G401 (cell line): ENCODE results near the gene DPH7. TPM values are rescaled to one million over a fixed set of nuclear protein-coding genes. Genes with fewer than 3 reads are reported as not detected.

Experiments used
- DNase-seq: peaks from one replicate; pipeline ENCODE4 v3.0.0-alpha.2; 2015; ENCODE audit warnings: low spot score
- in situ Hi-C: cut with HindIII; loops from 2 replicates; pipeline ENCODE4 v1.10.0; 2016; ENCODE audit warnings: low sequenced_read_pairs, mixed read lengths
- total RNA-seq: library from RNA; depleted of rRNA; stranded (reverse); fragments of >200 nt; shearing (Covaris generic); gene quantifications from 2 replicates; pipeline ENCODE4 v1.2.3, GENCODE V29; 2014; rRNA removed

DPH7 gene
- total RNA-seq, 1 experiment from 2014 or later: 46.2 TPM

- DNase-seq: no peak
- in situ Hi-C loops: no loop called here
Observed at GRCh38 chr9:137506702-137507171, 72.0 kb downstream of the DPH7 start.

GRCh38 chr9:137506274-137506673 lies 72.5 kb downstream of the DPH7 start:
- DNase-seq: no peak
- in situ Hi-C loops: no loop called here

GRCh38 chr9:137505421-137506140 lies 73.1 kb downstream of the DPH7 start:
- DNase-seq: no peak
- in situ Hi-C loops: no loop called here

Other genes starting within 250 kb of the DPH7 start
- gene EXD3, start 155.8 kb downstream of the DPH7 start, total RNA-seq: 4.8 and 7.9 TPM in 2 replicates
- 0.18 TPM in 1 of 2 replicates, not detected in the other for gene NOXA1, start 155.5 kb downstream of the DPH7 start, total RNA-seq
- gene ENTPD8, start 137.6 kb downstream of the DPH7 start, total RNA-seq: 1.6 and 1.9 TPM in 2 replicates
- gene NSMF, start 119.6 kb downstream of the DPH7 start, total RNA-seq: 76.9 and 96.6 TPM in 2 replicates
- gene PNPLA7, start 28.5 kb downstream of the DPH7 start, total RNA-seq: not detected in 2 replicates
- 75.7 and 102 TPM in 2 replicates for gene MRPL41, start 27.0 kb downstream of the DPH7 start, total RNA-seq
- 33.5 and 36.0 TPM in 2 replicates for gene ZMYND19, start 11.6 kb upstream of the DPH7 start, total RNA-seq
- 29.5 and 30.5 TPM in 2 replicates for gene ARRDC1, start 26.8 kb upstream of the DPH7 start, total RNA-seq
- 97.4 and 101 TPM in 2 replicates for gene EHMT1, start 40.1 kb upstream of the DPH7 start, total RNA-seq